ENCODE data around the gene STX8. TPM values are rescaled to one million over a fixed set of nuclear protein-coding genes. Genes with fewer than 3 reads are reported as not detected.

STX8 gene
- total and polyA plus RNA-seq, 9 of the 15 experiments (the other 6 are each of a cell fraction or from before 2014, with no cell fraction given): 14.6 to 42.5 (median 22.1) TPM

- Histone ChIP-seq H3K4me1 (replicated peaks in 1 of 2; ENCODE audit: control insufficient read depth in 2 of 2, insufficient read depth in 2 of 2, low read length in 2 of 2) (no peaks in the 10 kb centered on the region), H3K27me3 (ENCODE audit: control insufficient read depth in 2 of 2, insufficient read depth in 2 of 2, low read length in 2 of 2) (no peaks in the 10 kb centered on the region), H3K36me3 (ENCODE audit: control insufficient read depth, insufficient read depth, low read length) (no peaks in the 10 kb centered on the region), H3K79me2 (ENCODE audit: control insufficient read depth, insufficient read depth, low read length) (no peaks in the 10 kb centered on the region), H2AFZ (ENCODE audit: low read depth, low read length) (no peak overlapping the region), H3K9ac (ENCODE audit: insufficient read depth in 1 of 2, low read depth in 2 of 2, low read length in 2 of 2) (no peak overlapping the region), H3K4me3 (no peak overlapping the region), H3K9me3 (replicated peaks; ENCODE audit: control insufficient read depth, insufficient read depth, low read depth, low read length) (no peaks in the 10 kb centered on the region), H3K9me1 (ENCODE audit: control insufficient read depth, insufficient read depth, low read length) (no peaks in the 10 kb centered on the region), H3K4me2 (ENCODE audit: insufficient read depth, low read length) (no peak overlapping the region), H3K27ac (ENCODE audit: extremely low read depth, low read depth, low read length) (no peak overlapping the region), H4K20me1 (replicated peaks; ENCODE audit: control insufficient read depth, insufficient read depth, low read length) (no peaks in the 10 kb centered on the region)
- POLR2A ChIA-PET: no interaction called here
- intact Hi-C loops (cut with micrococcal nuclease) (no loop called here), in situ Hi-C loops (cut with MboI) (no loop called here)
- no peak for FAIRE-seq
- no peak for DNase-seq (ENCODE audit: extremely low read depth in 1 of 4, low spot score in 3 of 4)
- BruUV-seq (replicated peaks): no TSS peak
- 0% methylated on average over 3 of the region's 7 CpGs for WGBS (ENCODE audit: insufficient coverage, low coverage, missing lambda C conversion rate)
- no peak for ATAC-seq
- CTCF ChIA-PET (ENCODE audit: low intra/inter-chr PET ratio): no interaction called here
- TF ChIP-seq KAT2B (IDR thresholded peaks at IDR 0.05; ENCODE audit: low read depth, low read length) (no peak), ZNF583 (CRISPR knock-in tag; IDR thresholded peaks at IDR 0.05) (no peak), NONO (IDR thresholded peaks at IDR 0.05; ENCODE audit: low read depth in 2 of 2, low read length in 1 of 2) (no peak), IRF2 (CRISPR knock-in tag; IDR thresholded peaks at IDR 0.05) (no peak), ZNF668 (CRISPR knock-in tag; IDR thresholded peaks at IDR 0.05) (no peak), ZNF146 (CRISPR knock-in tag; IDR thresholded peaks at IDR 0.05; ENCODE audit: unreplicated experiment) (no peak), MAFF (IDR thresholded peaks at IDR 0.05; ENCODE audit: low read length) (no peak), TRIM24 (IDR thresholded peaks at IDR 0.05) (no peak), ZNF589 (CRISPR knock-in tag; IDR thresholded peaks at IDR 0.05; ENCODE audit: low read depth) (no peak), CTBP1 (IDR thresholded peaks at IDR 0.05; ENCODE audit: borderline replicate concordance) (no peak), HMGN3 (IDR thresholded peaks at IDR 0.05; ENCODE audit: borderline replicate concordance, extremely low read depth, insufficient read length, low read depth, low read length) (no peak), ZSCAN29 (IDR thresholded peaks at IDR 0.05) (no peak), ARID3A (IDR thresholded peaks at IDR 0.05; ENCODE audit: borderline replicate concordance, low read depth, low read length) (no peak), ZNF280A (IDR thresholded peaks at IDR 0.05; ENCODE audit: low read depth, partially characterized antibody) (no peak), MYNN (IDR thresholded peaks at IDR 0.05) (no peak), MYNN (CRISPR knock-in tag; IDR thresholded peaks at IDR 0.05) (no peak)
- TF ChIP-seq, protein P1, sequence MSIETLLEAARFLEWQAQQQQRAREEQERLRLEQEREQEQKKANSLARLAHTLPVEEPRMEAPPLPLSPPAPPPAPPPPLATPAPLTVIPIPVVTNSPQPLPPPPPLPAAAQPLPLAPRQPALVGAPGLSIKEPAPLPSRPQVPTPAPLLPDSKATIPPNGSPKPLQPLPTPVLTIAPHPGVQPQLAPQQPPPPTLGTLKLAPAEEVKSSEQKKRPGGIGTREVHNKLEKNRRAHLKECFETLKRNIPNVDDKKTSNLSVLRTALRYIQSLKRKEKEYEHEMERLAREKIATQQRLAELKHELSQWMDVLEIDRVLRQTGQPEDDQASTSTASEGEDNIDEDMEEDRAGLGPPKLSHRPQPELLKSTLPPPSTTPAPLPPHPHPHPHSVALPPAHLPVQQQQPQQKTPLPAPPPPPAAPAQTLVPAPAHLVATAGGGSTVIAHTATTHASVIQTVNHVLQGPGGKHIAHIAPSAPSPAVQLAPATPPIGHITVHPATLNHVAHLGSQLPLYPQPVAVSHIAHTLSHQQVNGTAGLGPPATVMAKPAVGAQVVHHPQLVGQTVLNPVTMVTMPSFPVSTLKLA (conservative IDR thresholded peaks at IDR 0.05): no peak
Measured at GRCh38 chr17:9445424-9445823, 130.2 kb downstream of the STX8 start.
